ENCODE results near the gene MUC7. TPM values are rescaled to one million over a fixed set of nuclear protein-coding genes. Genes with fewer than 3 reads are reported as not detected.

The MUC7 gene
- not detected in 2 replicates for polyA plus RNA-seq
- not detected in 2 replicates for polyA minus RNA-seq

DNA sequence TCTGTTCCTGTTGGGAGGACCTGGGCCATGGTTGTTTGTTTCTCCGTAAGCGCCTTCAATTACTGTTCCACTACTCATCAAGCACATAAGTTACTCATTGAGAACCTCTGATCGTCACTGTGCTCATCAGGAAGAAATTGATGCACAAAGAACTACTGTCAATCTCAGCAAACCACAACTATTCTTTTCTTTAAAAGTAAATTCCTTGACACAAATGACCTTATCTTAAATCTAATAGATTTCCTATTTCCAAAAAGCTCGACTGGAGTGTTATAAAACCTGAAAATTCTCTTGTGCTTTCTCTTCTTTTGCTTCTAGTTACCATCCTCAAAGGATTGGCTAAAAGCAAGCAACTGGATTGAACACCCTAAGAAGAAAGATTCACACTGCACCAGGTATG is at the start of gene MUC7:
TSS of gene MUC7 (plus strand) at position 301 of the 400 bp plus-strand sequence. CDS start 1,825 bp downstream, outside the sequence.
- H3F3A ChIP-seq (ENCODE audit: insufficient read depth, low read length, poor library complexity, severe bottlenecking): no peaks in the 10 kb centered on the region
- H3K9me3 ChIP-seq (ENCODE audit: low read length): no peaks in the 10 kb centered on the region
- no peak within 1 kb of the TSS for H3K4me3 ChIP-seq (ENCODE audit: low read length)
- no peak within 1 kb of the TSS for H2AFZ ChIP-seq (ENCODE audit: low read depth, low read length)
- H3K79me2 ChIP-seq (replicated peaks; ENCODE audit: insufficient read depth, low read length): no peaks in the 10 kb centered on the region
- H3K4me2 ChIP-seq (ENCODE audit: low read length): no peak within 1 kb of the TSS
- no peak within 1 kb of the TSS for H3K9ac ChIP-seq (ENCODE audit: low read length)
- H3K36me3 ChIP-seq (ENCODE audit: insufficient read depth, low read length): no peaks in the 10 kb centered on the region
- H3K27me3 ChIP-seq (ENCODE audit: insufficient read depth, low read depth, low read length): no peaks in the 10 kb centered on the region
- TF ChIP-seq EZH2 (IDR thresholded peaks at IDR 0.05; ENCODE audit: borderline replicate concordance, insufficient read depth, low read length, poor library complexity, severe bottlenecking) (no peak), SMC3 (conservative IDR thresholded peaks at IDR 0.05; ENCODE audit: poor library complexity) (no peak), EP300 (conservative IDR thresholded peaks at IDR 0.05; ENCODE audit: poor library complexity, severe bottlenecking) (no peak), MXI1 (conservative IDR thresholded peaks at IDR 0.05; ENCODE audit: poor library complexity, severe bottlenecking) (no peak), TAF1 (IDR thresholded peaks at IDR 0.05; ENCODE audit: low read depth) (no peak), RAD21 (conservative IDR thresholded peaks at IDR 0.05) (no peak), POLR2AphosphoS5 (IDR thresholded peaks at IDR 0.05) (no peak)
- TF ChIP-seq, protein P1, sequence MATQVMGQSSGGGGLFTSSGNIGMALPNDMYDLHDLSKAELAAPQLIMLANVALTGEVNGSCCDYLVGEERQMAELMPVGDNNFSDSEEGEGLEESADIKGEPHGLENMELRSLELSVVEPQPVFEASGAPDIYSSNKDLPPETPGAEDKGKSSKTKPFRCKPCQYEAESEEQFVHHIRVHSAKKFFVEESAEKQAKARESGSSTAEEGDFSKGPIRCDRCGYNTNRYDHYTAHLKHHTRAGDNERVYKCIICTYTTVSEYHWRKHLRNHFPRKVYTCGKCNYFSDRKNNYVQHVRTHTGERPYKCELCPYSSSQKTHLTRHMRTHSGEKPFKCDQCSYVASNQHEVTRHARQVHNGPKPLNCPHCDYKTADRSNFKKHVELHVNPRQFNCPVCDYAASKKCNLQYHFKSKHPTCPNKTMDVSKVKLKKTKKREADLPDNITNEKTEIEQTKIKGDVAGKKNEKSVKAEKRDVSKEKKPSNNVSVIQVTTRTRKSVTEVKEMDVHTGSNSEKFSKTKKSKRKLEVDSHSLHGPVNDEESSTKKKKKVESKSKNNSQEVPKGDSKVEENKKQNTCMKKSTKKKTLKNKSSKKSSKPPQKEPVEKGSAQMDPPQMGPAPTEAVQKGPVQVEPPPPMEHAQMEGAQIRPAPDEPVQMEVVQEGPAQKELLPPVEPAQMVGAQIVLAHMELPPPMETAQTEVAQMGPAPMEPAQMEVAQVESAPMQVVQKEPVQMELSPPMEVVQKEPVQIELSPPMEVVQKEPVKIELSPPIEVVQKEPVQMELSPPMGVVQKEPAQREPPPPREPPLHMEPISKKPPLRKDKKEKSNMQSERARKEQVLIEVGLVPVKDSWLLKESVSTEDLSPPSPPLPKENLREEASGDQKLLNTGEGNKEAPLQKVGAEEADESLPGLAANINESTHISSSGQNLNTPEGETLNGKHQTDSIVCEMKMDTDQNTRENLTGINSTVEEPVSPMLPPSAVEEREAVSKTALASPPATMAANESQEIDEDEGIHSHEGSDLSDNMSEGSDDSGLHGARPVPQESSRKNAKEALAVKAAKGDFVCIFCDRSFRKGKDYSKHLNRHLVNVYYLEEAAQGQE (IDR thresholded peaks at IDR 0.05; ENCODE audit: borderline replicate concordance): no peak
- TF ChIP-seq, protein P2, sequence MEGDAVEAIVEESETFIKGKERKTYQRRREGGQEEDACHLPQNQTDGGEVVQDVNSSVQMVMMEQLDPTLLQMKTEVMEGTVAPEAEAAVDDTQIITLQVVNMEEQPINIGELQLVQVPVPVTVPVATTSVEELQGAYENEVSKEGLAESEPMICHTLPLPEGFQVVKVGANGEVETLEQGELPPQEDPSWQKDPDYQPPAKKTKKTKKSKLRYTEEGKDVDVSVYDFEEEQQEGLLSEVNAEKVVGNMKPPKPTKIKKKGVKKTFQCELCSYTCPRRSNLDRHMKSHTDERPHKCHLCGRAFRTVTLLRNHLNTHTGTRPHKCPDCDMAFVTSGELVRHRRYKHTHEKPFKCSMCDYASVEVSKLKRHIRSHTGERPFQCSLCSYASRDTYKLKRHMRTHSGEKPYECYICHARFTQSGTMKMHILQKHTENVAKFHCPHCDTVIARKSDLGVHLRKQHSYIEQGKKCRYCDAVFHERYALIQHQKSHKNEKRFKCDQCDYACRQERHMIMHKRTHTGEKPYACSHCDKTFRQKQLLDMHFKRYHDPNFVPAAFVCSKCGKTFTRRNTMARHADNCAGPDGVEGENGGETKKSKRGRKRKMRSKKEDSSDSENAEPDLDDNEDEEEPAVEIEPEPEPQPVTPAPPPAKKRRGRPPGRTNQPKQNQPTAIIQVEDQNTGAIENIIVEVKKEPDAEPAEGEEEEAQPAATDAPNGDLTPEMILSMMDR (IDR thresholded peaks at IDR 0.05; ENCODE audit: poor library complexity, severe bottlenecking): no peak
- no peaks in the 10 kb centered on the region for H4K20me1 ChIP-seq (ENCODE audit: insufficient read depth)
- H3K27ac ChIP-seq (ENCODE audit: low read length): no peak within 1 kb of the TSS
- H3K9me2 ChIP-seq (ENCODE audit: insufficient read depth, low read length): no peaks in the 10 kb centered on the region

DNA sequence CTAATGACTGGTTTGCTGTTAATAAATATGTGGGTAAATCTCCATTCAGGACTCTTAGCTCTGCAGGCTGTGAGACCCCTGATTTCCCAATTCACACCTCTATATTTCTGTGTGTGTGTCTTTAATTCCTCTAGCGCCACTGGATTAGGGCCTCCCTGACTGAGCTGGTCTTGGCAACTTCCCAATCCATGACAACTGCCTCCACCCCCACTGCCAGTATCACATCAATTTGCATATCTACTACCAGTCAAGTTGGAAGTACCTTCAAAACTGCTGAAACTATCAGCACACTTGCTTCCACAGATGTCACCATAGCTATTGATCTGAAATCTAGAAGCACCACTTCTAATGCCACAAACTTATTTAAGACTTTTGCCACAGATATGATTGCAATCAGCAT is 46.7 kb upstream of the MUC7 start:
- no peaks in the 10 kb centered on the region for H3K79me2 ChIP-seq (replicated peaks; ENCODE audit: insufficient read depth, low read length)
- H3K4me3 ChIP-seq (ENCODE audit: low read length): no peak overlapping the region
- no peak overlapping the region for H3K9ac ChIP-seq (ENCODE audit: low read length)
- H3K27ac ChIP-seq (ENCODE audit: low read length): no peak overlapping the region
- H2AFZ ChIP-seq (ENCODE audit: low read depth, low read length): no peak overlapping the region
- H3F3A ChIP-seq (ENCODE audit: insufficient read depth, low read length, poor library complexity, severe bottlenecking): no peaks in the 10 kb centered on the region
- H3K27me3 ChIP-seq (ENCODE audit: insufficient read depth, low read depth, low read length): no peaks in the 10 kb centered on the region
- TF ChIP-seq, protein P2 (IDR thresholded peaks at IDR 0.05; ENCODE audit: poor library complexity, severe bottlenecking): no peak
- TF ChIP-seq, protein P1 (IDR thresholded peaks at IDR 0.05; ENCODE audit: borderline replicate concordance): no peak
- TF ChIP-seq SMC3 (conservative IDR thresholded peaks at IDR 0.05; ENCODE audit: poor library complexity) (no peak), EZH2 (IDR thresholded peaks at IDR 0.05; ENCODE audit: borderline replicate concordance, insufficient read depth, low read length, poor library complexity, severe bottlenecking) (no peak), POLR2AphosphoS5 (IDR thresholded peaks at IDR 0.05) (no peak), MXI1 (conservative IDR thresholded peaks at IDR 0.05; ENCODE audit: poor library complexity, severe bottlenecking) (no peak), EP300 (conservative IDR thresholded peaks at IDR 0.05; ENCODE audit: poor library complexity, severe bottlenecking) (no peak), TAF1 (IDR thresholded peaks at IDR 0.05; ENCODE audit: low read depth) (no peak), RAD21 (conservative IDR thresholded peaks at IDR 0.05) (no peak)
- no peaks in the 10 kb centered on the region for H3K36me3 ChIP-seq (ENCODE audit: insufficient read depth, low read length)
- H3K9me3 ChIP-seq (ENCODE audit: low read length): no peaks in the 10 kb centered on the region
- no peaks in the 10 kb centered on the region for H3K9me2 ChIP-seq (ENCODE audit: insufficient read depth, low read length)
- no peaks in the 10 kb centered on the region for H4K20me1 ChIP-seq (ENCODE audit: insufficient read depth)
- H3K4me2 ChIP-seq (ENCODE audit: low read length): no peak overlapping the region
